Neutrophil (primary cell): ENCODE data around the gene KIF5A.

Experiments
- H3K27ac ChIP-seq: fragments of 200-600 bp; sonication (generic); 2 replicates; pipeline ENCODE4 v1.5.1; 2016; ENCODE audit warnings: mild to moderate bottlenecking, moderate library complexity
- H3K27me3 ChIP-seq: fragments of 200-600 bp; sonication (generic); 2 replicates; pipeline ENCODE4 v1.6.0; 2016; ENCODE audit warnings: mild to moderate bottlenecking
- H3K36me3 ChIP-seq: fragments of 200-600 bp; sonication (generic); 2 replicates; pipeline ENCODE4 v1.5.1; 2017
- H3K4me1 ChIP-seq, 2 experiments: fragments of 200-600 bp in 1 of 2; sonication (generic) in 1 of 2; 1 replicate in 1 of 2; 2 replicates in 1 of 2; pipeline versions ENCODE4 v1.5.1 to v1.6.1; 2013 to 2016; ENCODE audit warnings: low read depth in 1 of 2, low read length in 1 of 2, mild to moderate bottlenecking in 1 of 2, moderate library complexity in 1 of 2; ENCODE audit not compliant: control insufficient read depth in 1 of 2, insufficient read depth in 1 of 2
- H3K4me3 ChIP-seq, 2 experiments: fragments of 200-600 bp in 1 of 2; sonication (generic) in 1 of 2; 1 replicate in 1 of 2; 2 replicates in 1 of 2; pipeline ENCODE4 v1.5.1; 2013 to 2016; ENCODE audit warnings: low read depth in 1 of 2, low read length in 1 of 2, mild to moderate bottlenecking in 1 of 2, moderate library complexity in 1 of 2
- H3K9me3 ChIP-seq: fragments of 200-600 bp; sonication (generic); 2 replicates; pipeline ENCODE4 v1.5.1; 2016
- CTCF ChIP-seq: fragments of 200-600 bp; sonication (generic); IDR thresholded peaks from 2 replicates; pipeline ENCODE4 v1.5.1; 2016; ENCODE audit warnings: antibody characterized with exemption

Gene KIF5A

GRCh38 chr12:57579011-57579410, 29.2 kb downstream of the KIF5A start:
- TF ChIP-seq CTCF, result no peak
- H3K27ac ChIP-seq, result no peak overlapping the region
- H3K27me3 ChIP-seq, result peaks cover 39% of the 10 kb centered on the region
- H3K4me3 ChIP-seq, result no peak overlapping the region
- peaks cover 0 to 5% of the 10 kb centered on the region in 2 experiments for H3K4me1 ChIP-seq
- no peaks in the 10 kb centered on the region for H3K36me3 ChIP-seq
- no peaks in the 10 kb centered on the region for H3K9me3 ChIP-seq

GRCh38 chr12:57579677-57580465, 30.0 kb downstream of the KIF5A start:
- peaks cover 37% of the 10 kb centered on the region for H3K27me3 ChIP-seq
- H3K4me3 ChIP-seq, result no peak overlapping the region
- no peaks in the 10 kb centered on the region for H3K36me3 ChIP-seq
- H3K4me1 ChIP-seq, result peaks cover 8 to 13% of the 10 kb centered on the region in 2 experiments
- no peaks in the 10 kb centered on the region for H3K9me3 ChIP-seq
- no peak overlapping the region for H3K27ac ChIP-seq
- TF ChIP-seq CTCF, result no peak

GRCh38 chr12:57580466-57580795, 30.6 kb downstream of the KIF5A start:
- Histone ChIP-seq H3K4me1 (peaks cover 8 to 15% of the 10 kb centered on the region in 2 experiments), H3K27me3 (peaks cover 37% of the 10 kb centered on the region), H3K9me3 (no peaks in the 10 kb centered on the region), H3K36me3 (no peaks in the 10 kb centered on the region), H3K27ac (no peak overlapping the region), H3K4me3 (no peak overlapping the region)
- no peak for TF ChIP-seq CTCF

- Histone ChIP-seq H3K4me3 (no peak overlapping the region), H3K9me3 (no peaks in the 10 kb centered on the region), H3K27me3 (peaks cover 41% of the 10 kb centered on the region), H3K27ac (no peak overlapping the region), H3K36me3 (no peaks in the 10 kb centered on the region), H3K4me1 (peaks cover 8 to 15% of the 10 kb centered on the region in 2 experiments)
- no peak for TF ChIP-seq CTCF
Observed at GRCh38 chr12:57581802-57582201, 32.0 kb downstream of the KIF5A start.

- no peak overlapping the region for H3K27ac ChIP-seq
- no peaks in the 10 kb centered on the region for H3K9me3 ChIP-seq
- no peak overlapping the region for H3K4me3 ChIP-seq
- peaks cover 8 to 15% of the 10 kb centered on the region in 2 experiments for H3K4me1 ChIP-seq
- no peaks in the 10 kb centered on the region for H3K36me3 ChIP-seq
- peaks cover 42% of the 10 kb centered on the region for H3K27me3 ChIP-seq
- TF ChIP-seq CTCF, result no peak
Observed at GRCh38 chr12:57582440-57582839, 32.6 kb downstream of the KIF5A start.
